Gastrocnemius medialis (tissue), 4 donors: Measurements from ENCODE around the gene KANSL1. TPM values are rescaled to one million over a fixed set of nuclear protein-coding genes. Genes with fewer than 3 reads are reported as not detected.

Source experiments
- ATAC-seq, 2 donors: fragments of 150-250 bp; one replicate each; pipeline ENCODE4 v1.9.1; 2016
- DNase-seq, 2 donors: peaks; one replicate each; pipeline ENCODE4 v3.0.0-alpha.2; 2019
- H3K27ac ChIP-seq, 4 donors: fragments of 200-600 bp; sonication (generic); 1 replicate in 1 of 4; 2 replicates in 3 of 4; pipeline ENCODE4 v1.5.1; 2016 to 2018; ENCODE audit warnings: mild to moderate bottlenecking in 2 of 4, moderate library complexity in 1 of 4
- H3K27me3 ChIP-seq, 3 donors: fragments of 200-600 bp; sonication (generic) in 2 of 3; 1 replicate in 1 of 3; 2 replicates in 2 of 3; pipeline versions ENCODE4 v1.5.1 to v1.6.0; 2016 to 2019; ENCODE audit warnings: mild to moderate bottlenecking in 1 of 3, moderate library complexity in 1 of 3
- H3K36me3 ChIP-seq, 2 donors: fragments of 200-600 bp; sonication (generic) in 1 of 2; one replicate each; pipeline ENCODE4 v1.5.1; 2017 to 2018
- H3K4me1 ChIP-seq, 2 donors: fragments of 200-600 bp; sonication (generic) in 1 of 2; one replicate each; pipeline ENCODE4 v1.5.1; 2016 to 2017; ENCODE audit warnings: mild to moderate bottlenecking in 2 of 2
- H3K4me3 ChIP-seq, 4 donors: fragments of 200-600 bp; sonication (generic) in 3 of 4; 1 replicate in 1 of 4; 2 replicates in 3 of 4; pipeline ENCODE4 v1.5.1; 2016 to 2019; ENCODE audit warnings: mild to moderate bottlenecking in 2 of 4
- H3K9me3 ChIP-seq, 3 donors: fragments of 200-600 bp; sonication (generic) in 2 of 3; 1 replicate in 1 of 3; 2 replicates in 2 of 3; pipeline ENCODE4 v1.5.1; 2016 to 2019
- POLR2A ChIP-seq, 2 donors: fragments of 450-650 bp; IDR thresholded peaks; one replicate each; pipeline ENCODE4 v1.6.1; 2017; ENCODE audit warnings: antibody characterized with exemption in 2 of 2, mild to moderate bottlenecking in 2 of 2, moderate library complexity in 2 of 2
- in situ Hi-C, 4 donors: fragments of 200-750 bp; cut with MboI; loops; one replicate each; pipeline versions ENCODE4 v1.15.0 to v1.8.0; 2017; ENCODE audit warnings: low sequenced_read_pairs in 4 of 4
- intact Hi-C: fragments of 100-400 bp; cut with DNase I; formaldehyde crosslinking; loops from one replicate; pipeline ENCODE4 v1.15.1; 2023; ENCODE audit warnings: low total_unique reads
- total RNA-seq, 4 donors: library from RNA; depleted of rRNA; stranded (reverse); fragments of >200 nt; gene quantifications; one replicate each; pipeline versions ENCODE4 v1.1.0 to v1.2.3, GENCODE V29; 2016
- TF ChIP-seq, protein P1 (sequence below), 5 experiments: fragments of 450-650 bp in 3 of 5; fragments of 200-600 bp in 2 of 5; sonication (generic) in 2 of 5; IDR thresholded peaks in 4 of 5; conservative IDR thresholded peaks in 1 of 5; 1 replicate in 4 of 5; 2 replicates in 1 of 5; pipeline ENCODE4 v1.5.1; 2016 to 2019; ENCODE audit warnings: antibody characterized with exemption in 5 of 5, mild to moderate bottlenecking in 3 of 5, moderate library complexity in 3 of 5

The KANSL1 gene
- total RNA-seq, 4 donors from 2014 or later: 19.9 to 35.9 (median 31.2) TPM

DNA sequence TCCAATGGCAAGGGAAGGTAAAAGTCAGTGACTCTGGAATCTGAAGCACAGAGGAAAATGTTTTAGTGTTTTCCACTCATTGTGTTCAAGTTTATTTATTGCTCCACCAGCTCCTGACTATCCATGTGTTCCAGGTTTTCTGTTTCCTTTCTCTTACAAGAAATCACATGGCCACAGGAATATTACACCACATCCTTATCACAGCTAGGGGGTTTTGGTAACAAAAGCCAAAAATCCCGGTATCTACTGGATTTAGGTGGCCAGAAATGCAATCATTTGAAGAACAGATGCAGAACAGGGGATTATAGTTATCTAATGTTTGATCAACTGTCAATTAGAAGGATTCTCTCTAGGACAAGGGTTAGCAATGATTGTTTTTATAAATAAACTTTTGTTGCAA is 146.3 kb downstream of the KANSL1 start:
- Histone ChIP-seq H3K9me3 (no peaks in the 10 kb centered on the region), H3K4me1 (peaks cover 31 to 37% of the 10 kb centered on the region in 2 donors), H3K36me3 (peaks cover 0 to 31% of the 10 kb centered on the region in 2 donors), H3K27ac (peak overlapping the region; percentile 65 to 77 (median 75)), H3K4me3 (no peak overlapping the region), H3K27me3 (no peaks in the 10 kb centered on the region)
- in situ Hi-C loops (loop anchor here in 2 of 4 donors (10.0 kb wide), 1 partner anchor 168 kb away; no protein-coding TSS in a partner anchor), intact Hi-C loops (no loop called here)
- ATAC-seq: peak in 1 of 2 donors; percentile 48
- DNase-seq: no peak
- TF ChIP-seq, protein P1, sequence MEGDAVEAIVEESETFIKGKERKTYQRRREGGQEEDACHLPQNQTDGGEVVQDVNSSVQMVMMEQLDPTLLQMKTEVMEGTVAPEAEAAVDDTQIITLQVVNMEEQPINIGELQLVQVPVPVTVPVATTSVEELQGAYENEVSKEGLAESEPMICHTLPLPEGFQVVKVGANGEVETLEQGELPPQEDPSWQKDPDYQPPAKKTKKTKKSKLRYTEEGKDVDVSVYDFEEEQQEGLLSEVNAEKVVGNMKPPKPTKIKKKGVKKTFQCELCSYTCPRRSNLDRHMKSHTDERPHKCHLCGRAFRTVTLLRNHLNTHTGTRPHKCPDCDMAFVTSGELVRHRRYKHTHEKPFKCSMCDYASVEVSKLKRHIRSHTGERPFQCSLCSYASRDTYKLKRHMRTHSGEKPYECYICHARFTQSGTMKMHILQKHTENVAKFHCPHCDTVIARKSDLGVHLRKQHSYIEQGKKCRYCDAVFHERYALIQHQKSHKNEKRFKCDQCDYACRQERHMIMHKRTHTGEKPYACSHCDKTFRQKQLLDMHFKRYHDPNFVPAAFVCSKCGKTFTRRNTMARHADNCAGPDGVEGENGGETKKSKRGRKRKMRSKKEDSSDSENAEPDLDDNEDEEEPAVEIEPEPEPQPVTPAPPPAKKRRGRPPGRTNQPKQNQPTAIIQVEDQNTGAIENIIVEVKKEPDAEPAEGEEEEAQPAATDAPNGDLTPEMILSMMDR (IDR thresholded peaks at IDR 0.05 in 4 of 5, conservative IDR thresholded peaks at IDR 0.05 in 1 of 5): no peak
- no peak for TF ChIP-seq POLR2A (IDR thresholded peaks at IDR 0.05)

DNA sequence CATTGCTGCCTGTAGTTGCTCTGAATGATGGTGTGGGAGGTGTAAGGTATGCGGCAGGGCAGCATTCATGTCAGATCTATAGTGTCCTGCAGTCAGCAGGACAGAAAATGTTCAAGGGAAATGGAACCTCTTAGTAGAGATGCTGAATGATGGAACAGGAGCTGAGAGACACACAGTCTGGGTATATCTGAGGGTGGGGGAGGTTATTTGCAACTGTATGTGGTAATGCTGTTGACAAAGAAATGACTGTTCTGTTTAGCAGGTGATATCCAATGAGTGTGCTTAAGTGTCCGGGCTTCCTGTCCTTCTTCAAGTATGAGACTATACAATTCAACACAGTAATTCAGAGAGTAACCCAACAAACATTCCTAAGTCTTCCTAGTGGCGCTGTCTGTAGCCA is 147.6 kb downstream of the KANSL1 start:
- H3K36me3 ChIP-seq: peaks cover 0 to 30% of the 10 kb centered on the region in 2 donors
- H3K27ac ChIP-seq: peak overlapping the region; percentile 65 to 77 (median 75)
- in situ Hi-C loops: loop anchor here in 2 of 4 donors (10.0 kb wide), 1 partner anchor 169 kb away; no protein-coding TSS in a partner anchor
- no peak for DNase-seq
- no peaks in the 10 kb centered on the region for H3K9me3 ChIP-seq
- no peaks in the 10 kb centered on the region for H3K27me3 ChIP-seq
- ATAC-seq: peak; percentile 37 to 51
- intact Hi-C loops: no loop called here
- TF ChIP-seq, protein P1 (IDR thresholded peaks at IDR 0.05 in 4 of 5, conservative IDR thresholded peaks at IDR 0.05 in 1 of 5): no peak
- TF ChIP-seq POLR2A (IDR thresholded peaks at IDR 0.05): no peak
- no peak overlapping the region for H3K4me3 ChIP-seq
- peaks cover 29 to 37% of the 10 kb centered on the region in 2 donors for H3K4me1 ChIP-seq

DNA sequence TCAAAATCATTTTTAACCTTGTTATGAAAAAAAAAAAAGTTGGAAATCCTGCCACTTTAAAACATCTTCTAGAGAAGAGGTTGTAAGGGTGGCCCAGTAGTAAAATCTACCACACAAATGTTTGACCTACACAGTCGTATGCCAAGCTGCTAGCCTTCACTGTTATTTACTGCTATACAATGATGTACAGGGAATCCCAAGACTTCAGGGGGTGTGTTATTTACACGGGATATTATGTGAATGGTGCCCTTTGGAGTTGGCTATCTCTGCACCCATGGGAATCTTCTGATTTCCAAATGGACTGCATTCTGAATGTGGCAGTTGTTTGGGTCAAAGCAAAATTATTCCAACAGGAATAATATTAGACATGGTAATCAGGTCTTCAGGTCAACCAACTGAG is 148.2 kb downstream of the KANSL1 start:
- TF ChIP-seq POLR2A (IDR thresholded peaks at IDR 0.05): no peak
- TF ChIP-seq, protein P1 (IDR thresholded peaks at IDR 0.05 in 4 of 5, conservative IDR thresholded peaks at IDR 0.05 in 1 of 5): no peak
- Histone ChIP-seq H3K36me3 (peaks cover 0 to 24% of the 10 kb centered on the region in 2 donors), H3K27ac (peak overlapping the region; percentile 65 to 77 (median 75)), H3K27me3 (no peaks in the 10 kb centered on the region), H3K4me3 (no peak overlapping the region), H3K4me1 (peaks cover 33 to 44% of the 10 kb centered on the region in 2 donors), H3K9me3 (no peaks in the 10 kb centered on the region)
- in situ Hi-C loops: loop anchor here in 3 of 4 donors (5.0 to 10.0 kb wide), 3 partner anchors 43 to 170 kb away; no protein-coding TSS in a partner anchor
- intact Hi-C loops: loop anchor here (1.0 kb wide), 3 partner anchors 43 to 168 kb away; partner anchors contain the start of gene KANSL1
- ATAC-seq (no peak), DNase-seq (no peak)

DNA sequence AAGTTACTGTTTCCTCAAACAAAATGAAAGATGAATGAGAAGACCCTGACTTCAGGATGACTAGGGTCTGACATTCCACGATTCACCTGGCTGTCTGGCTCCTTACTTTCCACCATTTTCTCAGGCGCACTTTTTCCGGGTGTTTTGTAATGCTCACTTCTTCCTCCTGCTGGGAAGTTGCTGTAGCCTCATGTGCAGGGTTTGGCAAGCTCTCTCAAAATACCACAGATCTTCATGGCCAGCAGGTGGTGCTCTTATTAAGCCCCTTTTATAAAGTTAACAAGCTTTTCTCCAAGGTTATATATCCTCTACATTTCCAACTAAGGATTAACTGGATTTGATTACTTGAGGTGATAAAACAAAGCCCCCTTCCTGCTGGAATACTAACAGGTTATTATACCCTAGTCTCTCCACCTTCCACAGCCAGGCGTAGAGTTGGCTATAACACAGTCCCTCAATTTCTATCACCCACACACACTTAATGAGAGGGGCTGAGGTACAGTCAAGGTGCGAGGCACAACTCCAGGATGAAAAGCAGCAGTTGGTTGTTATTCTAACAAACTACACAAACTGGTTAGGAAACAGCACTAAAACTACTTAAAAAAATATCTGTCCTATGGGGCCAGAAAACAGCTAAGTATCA is 148.8 kb downstream of the KANSL1 start:
- peaks cover 0 to 22% of the 10 kb centered on the region in 2 donors for H3K36me3 ChIP-seq
- DNase-seq: peak; percentile 80 to 84
- peak; percentile 86 to 89 for ATAC-seq
- TF ChIP-seq, protein P1 (IDR thresholded peaks at IDR 0.05 in 4 of 5, conservative IDR thresholded peaks at IDR 0.05 in 1 of 5): peak; percentile 83 to 92 (median 89)
- no peak for TF ChIP-seq POLR2A (IDR thresholded peaks at IDR 0.05)
- peaks cover 39 to 50% of the 10 kb centered on the region in 2 donors for H3K4me1 ChIP-seq
- in situ Hi-C loops: loop anchor here in 3 of 4 donors (5.0 to 10.0 kb wide), 3 partner anchors 42 to 170 kb away; no protein-coding TSS in a partner anchor
- H3K4me3 ChIP-seq: no peak overlapping the region
- no peaks in the 10 kb centered on the region for H3K27me3 ChIP-seq
- peak overlapping the region; percentile 65 to 77 (median 75) for H3K27ac ChIP-seq
- intact Hi-C loops: loop anchor here (1.0 kb wide), 3 partner anchors 42 to 169 kb away; partner anchors contain the start of gene KANSL1
- no peaks in the 10 kb centered on the region for H3K9me3 ChIP-seq
